ENCODE measurements around the gene MKS1.

MKS1 gene

GRCh38 chr17:58219007-58219788 is at the start of gene MKS1:
MKS1 (minus strand) TSS chr17:58219255; CDS start chr17:58219230, 25 bp downstream.
- peak; percentile 93 for DNase-seq

- DNase-seq: no peak
These were observed 49.3 kb upstream of the MKS1 start for GRCh38 chr17:58268326-58268725.

- no peak for DNase-seq
These were observed 48.6 kb upstream of the MKS1 start for GRCh38 chr17:58267347-58268324.

GRCh38 chr17:58265902-58266875 is 47.1 kb upstream of the MKS1 start:
- DNase-seq: no peak

- DNase-seq: no peak
These were observed 46.2 kb upstream of the MKS1 start for GRCh38 chr17:58265271-58265670.

GRCh38 chr17:58264407-58265103 is 45.5 kb upstream of the MKS1 start:
- DNase-seq: no peak

- DNase-seq: no peak
These were observed 44.7 kb upstream of the MKS1 start for GRCh38 chr17:58263773-58264172.

- no peak for DNase-seq
These were observed 43.1 kb upstream of the MKS1 start for GRCh38 chr17:58262149-58262548.

- DNase-seq: no peak
These were observed 35.7 kb upstream of the MKS1 start for GRCh38 chr17:58254803-58255202.

GRCh38 chr17:58253082-58253481 is 34.0 kb upstream of the MKS1 start:
- DNase-seq: no peak

GRCh38 chr17:58252141-58252540 is 33.1 kb upstream of the MKS1 start:
- no peak for DNase-seq

- no peak for DNase-seq
These were observed 31.4 kb upstream of the MKS1 start for GRCh38 chr17:58250344-58251011.

GRCh38 chr17:58249270-58250133 is 30.4 kb upstream of the MKS1 start:
- peak; percentile 42 for DNase-seq

GRCh38 chr17:58248955-58249269 is 29.9 kb upstream of the MKS1 start:
- DNase-seq: no peak

GRCh38 chr17:58247511-58248363 is 28.7 kb upstream of the MKS1 start:
- no peak for DNase-seq

- no peak for DNase-seq
These were observed 27.7 kb upstream of the MKS1 start for GRCh38 chr17:58246781-58247180.

GRCh38 chr17:58246104-58246740 is 27.2 kb upstream of the MKS1 start:
- DNase-seq: no peak

- no peak for DNase-seq
These were observed 26.5 kb upstream of the MKS1 start for GRCh38 chr17:58245428-58246103.

All from NCI-H1436 (cell line).